ENCODE results near the gene LRRN2.
A peak's percentile ranks its signal among the peaks of the same experiment; 100 is the strongest.

The LRRN2 gene

GRCh38 chr1:204692325-204692840 lies 6.8 kb upstream of the LRRN2 start:
- DNase-seq (ENCODE audit: low spot score), result no peak

GRCh38 chr1:204691328-204691730 lies 5.8 kb upstream of the LRRN2 start:
- DNase-seq (ENCODE audit: low spot score), result peak; percentile 36

GRCh38 chr1:204688776-204689175 lies 3.2 kb upstream of the LRRN2 start:
- no peak for DNase-seq (ENCODE audit: low spot score)

- no peak for DNase-seq (ENCODE audit: low spot score)
These were observed 2.5 kb upstream of the LRRN2 start for GRCh38 chr1:204688007-204688406.

GRCh38 chr1:204684571-204685235 lies 835 bp downstream of the LRRN2 start:
- no peak for DNase-seq (ENCODE audit: low spot score)

GRCh38 chr1:204684206-204684570 lies 1.4 kb downstream of the LRRN2 start:
- no peak for DNase-seq (ENCODE audit: low spot score)

- DNase-seq (ENCODE audit: low spot score), result no peak
These were observed 2.0 kb downstream of the LRRN2 start for GRCh38 chr1:204683284-204684205.

- no peak for DNase-seq (ENCODE audit: low spot score)
These were observed 5.1 kb downstream of the LRRN2 start for GRCh38 chr1:204680461-204680860.

- no peak for DNase-seq (ENCODE audit: low spot score)
These were observed 5.5 kb downstream of the LRRN2 start for GRCh38 chr1:204680051-204680450.

- no peak for DNase-seq (ENCODE audit: low spot score)
These were observed 6.6 kb downstream of the LRRN2 start for GRCh38 chr1:204678721-204679475.

GRCh38 chr1:204677864-204678263 lies 7.7 kb downstream of the LRRN2 start:
- no peak for DNase-seq (ENCODE audit: low spot score)

GRCh38 chr1:204676043-204676442 lies 9.5 kb downstream of the LRRN2 start:
- DNase-seq (ENCODE audit: low spot score), result no peak

- no peak for DNase-seq (ENCODE audit: low spot score)
These were observed 11.5 kb downstream of the LRRN2 start for GRCh38 chr1:204673909-204674649.

GRCh38 chr1:204673209-204673608 lies 12.3 kb downstream of the LRRN2 start:
- DNase-seq (ENCODE audit: low spot score), result no peak

GRCh38 chr1:204672482-204673121 lies 12.9 kb downstream of the LRRN2 start:
- DNase-seq (ENCODE audit: low spot score), result no peak

- DNase-seq (ENCODE audit: low spot score), result no peak
These were observed 13.5 kb downstream of the LRRN2 start for GRCh38 chr1:204672069-204672468.

- no peak for DNase-seq (ENCODE audit: low spot score)
These were observed 15.2 kb downstream of the LRRN2 start for GRCh38 chr1:204670152-204670927.

GRCh38 chr1:204669579-204669978 lies 16.0 kb downstream of the LRRN2 start:
- DNase-seq (ENCODE audit: low spot score), result no peak

GRCh38 chr1:204664384-204664651 lies 21.2 kb downstream of the LRRN2 start:
- no peak for DNase-seq (ENCODE audit: low spot score)

- no peak for DNase-seq (ENCODE audit: low spot score)
These were observed 21.7 kb downstream of the LRRN2 start for GRCh38 chr1:204663644-204664383.

All from activated CD4-positive, alpha-beta T cell treated with anti-CD3 and anti-CD28 coated beads, Interleukin-2, Interleukin-4, amounts not matched to agents 100 ng/mL and 50 ng/mL, durations not matched to agents 16 hours and 8 hours (primary cell).